SK-N-MC (cell line): ENCODE measurements around the gene MTG2.

ENCODE experiments used
- DNase-seq: peaks from one replicate; pipeline ENCODE4 v3.0.0-alpha.2; 2011; ENCODE audit warnings: low read depth, low spot score
- H3K27ac ChIP-seq: fragments of 200-600 bp; sonication (generic); 2 replicates; pipeline ENCODE4 v1.5.1; 2016; ENCODE audit warnings: mixed run types
- H3K36me3 ChIP-seq: fragments of 200-600 bp; sonication (generic); 2 replicates; pipeline ENCODE4 v1.6.1; 2017; ENCODE audit warnings: antibody characterized with exemption, low read length, mixed read lengths; ENCODE audit not compliant: insufficient read depth
- H3K4me3 ChIP-seq: fragments of 200-600 bp; sonication (generic); 2 replicates; pipeline ENCODE4 v1.5.1; 2016
- H3K9ac ChIP-seq: fragments of 200-600 bp; sonication (generic); 2 replicates; pipeline ENCODE4 v1.8.0; 2017; ENCODE audit warnings: mixed run types, mixed read lengths; ENCODE audit not compliant: insufficient read length
- H3K9me3 ChIP-seq: fragments of 200-600 bp; sonication (generic); 2 replicates; pipeline ENCODE4 v1.6.1; 2017; ENCODE audit warnings: low read depth, mild to moderate bottlenecking, antibody characterized with exemption, low read length, moderate library complexity, mixed read lengths
- EZH2 ChIP-seq: fragments of 200-600 bp; sonication (generic); IDR thresholded peaks from one replicate; pipeline ENCODE4 v1.6.1; 2017; ENCODE audit warnings: antibody characterized with exemption
- FOXP2 ChIP-seq: optimal IDR thresholded peaks from 2 replicates; pipeline ENCODE3; 2011; ENCODE audit warnings: mild to moderate bottlenecking, moderate library complexity; ENCODE audit not compliant: insufficient read depth; ENCODE audit errors: extremely low read length, control extremely low read depth
- POLR2AphosphoS5 ChIP-seq: IDR thresholded peaks from 2 replicates; pipeline ENCODE4 v1.6.1; 2012; ENCODE audit warnings: mild to moderate bottlenecking, low read depth, low read length, borderline replicate concordance

Gene MTG2

DNA sequence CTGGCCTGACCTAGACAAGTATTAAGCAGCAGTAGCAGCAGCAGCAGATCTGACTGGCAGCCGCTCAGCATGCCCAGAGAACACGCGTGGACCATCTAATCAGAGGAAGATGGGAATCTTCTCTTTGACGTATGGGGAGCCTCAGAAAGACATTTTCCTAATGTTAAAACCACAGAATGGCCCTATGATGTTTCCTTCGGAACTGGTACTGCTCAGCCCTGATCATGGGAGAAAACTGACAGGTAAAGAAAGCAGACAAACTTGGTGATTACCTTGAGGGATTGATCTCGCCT lies 45.8 kb upstream of the MTG2 start:
- Histone ChIP-seq H3K27ac (no peak overlapping the region), H3K36me3 (peaks cover 89% of the 10 kb centered on the region), H3K4me3 (no peak overlapping the region), H3K9ac (no peak overlapping the region), H3K9me3 (no peaks in the 10 kb centered on the region)
- TF ChIP-seq FOXP2 (no peak), POLR2AphosphoS5 (peak; percentile 31; the same call in 1 of the 2 replicates)
- no peak for DNase-seq

DNA sequence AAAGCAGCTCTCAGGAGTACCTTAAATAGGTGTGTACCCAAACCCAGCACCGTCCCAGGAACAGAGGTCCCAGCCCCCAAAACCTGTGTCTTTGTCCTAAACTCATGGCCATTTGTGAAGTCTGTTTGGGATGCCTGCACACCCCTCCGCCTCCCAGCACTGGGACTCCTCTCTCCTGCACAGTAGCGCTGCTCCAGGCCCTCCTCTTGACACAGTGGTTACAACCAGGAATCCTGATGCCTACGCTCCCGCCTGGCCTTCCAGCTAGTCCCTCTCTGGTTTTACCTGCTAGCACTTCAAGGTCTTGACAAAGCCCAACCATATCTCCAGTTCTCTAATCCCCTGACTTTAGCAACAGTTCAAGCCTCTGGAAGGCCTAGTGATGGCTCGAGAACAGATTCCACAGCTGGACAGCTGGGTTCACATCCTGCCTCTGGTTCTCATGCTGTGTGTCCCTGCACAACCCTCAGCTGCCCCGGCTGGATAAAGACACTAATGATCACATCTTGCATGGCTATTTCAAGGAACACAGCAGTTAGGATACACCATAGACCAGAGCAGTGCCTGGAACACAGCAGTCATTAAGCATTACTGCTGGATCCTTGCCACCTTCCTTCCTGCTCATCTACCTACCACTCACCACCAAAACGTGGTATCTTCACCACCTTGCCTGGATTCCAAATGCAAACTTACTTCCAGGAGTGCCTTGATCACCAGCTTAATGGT lies 45.2 kb upstream of the MTG2 start:
- Histone ChIP-seq H3K27ac (no peak overlapping the region), H3K9ac (no peak overlapping the region), H3K9me3 (no peaks in the 10 kb centered on the region), H3K4me3 (no peak overlapping the region), H3K36me3 (peaks cover 83% of the 10 kb centered on the region)
- TF ChIP-seq EZH2 (no peak), FOXP2 (no peak), POLR2AphosphoS5 (no peak; the same call in 1 of the 2 replicates)
- DNase-seq = no peak

- H3K36me3 ChIP-seq = peaks cover 79% of the 10 kb centered on the region
Measured at GRCh38 chr20:62138204-62138543, 44.7 kb upstream of the MTG2 start.

DNA sequence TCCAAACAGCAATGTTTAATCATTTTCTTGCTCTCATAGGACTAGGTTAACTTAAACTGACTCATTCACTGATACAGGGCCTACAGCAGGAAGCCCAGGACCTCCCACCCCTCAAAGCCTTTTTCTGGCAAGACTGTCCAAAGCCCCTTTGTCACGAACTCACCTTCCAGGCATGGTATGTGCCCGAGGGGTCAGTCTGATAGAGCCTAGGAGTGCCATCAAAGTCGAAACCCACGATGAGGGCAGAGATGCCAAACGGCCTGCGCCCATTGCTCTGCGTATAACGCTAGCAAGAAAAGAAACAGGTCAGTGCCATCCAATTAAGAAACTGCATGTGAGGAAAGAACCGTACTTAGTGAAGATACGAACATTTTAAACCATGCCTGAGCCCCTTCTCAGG lies 43.9 kb upstream of the MTG2 start:
- H3K4me3 ChIP-seq = no peak overlapping the region
- DNase-seq = no peak
- peaks cover 72% of the 10 kb centered on the region for H3K36me3 ChIP-seq
- H3K27ac ChIP-seq = no peak overlapping the region
- no peaks in the 10 kb centered on the region for H3K9me3 ChIP-seq
- H3K9ac ChIP-seq = no peak overlapping the region
- TF ChIP-seq FOXP2 (no peak), POLR2AphosphoS5 (no peak), EZH2 (no peak)

More at GRCh38 chr20:62138204-62138543, 44.7 kb upstream of the MTG2 start:
- Histone ChIP-seq H3K9me3 (no peaks in the 10 kb centered on the region), H3K27ac (no peak overlapping the region), H3K9ac (no peak overlapping the region), H3K4me3 (no peak overlapping the region)
- no peak for DNase-seq
- TF ChIP-seq EZH2 (no peak), POLR2AphosphoS5 (no peak), FOXP2 (no peak)

GRCh38 chr20:62139636-62140035 lies 43.2 kb upstream of the MTG2 start:
- no peak overlapping the region for H3K9ac ChIP-seq
- peaks cover 67% of the 10 kb centered on the region for H3K36me3 ChIP-seq
- no peak for DNase-seq
- no peak overlapping the region for H3K4me3 ChIP-seq
- H3K27ac ChIP-seq = 0 out of 2 replicates have a peak overlapping the region, but pooled peaks have one; percentile 28
- TF ChIP-seq POLR2AphosphoS5 (no peak), EZH2 (no peak), FOXP2 (no peak)
- no peaks in the 10 kb centered on the region for H3K9me3 ChIP-seq

- no peak for TF ChIP-seq EZH2
- no peak overlapping the region for H3K27ac ChIP-seq
- peaks cover 62% of the 10 kb centered on the region for H3K36me3 ChIP-seq
- DNase-seq = no peak
- no peaks in the 10 kb centered on the region for H3K9me3 ChIP-seq
- peak overlapping the region; percentile 97 for H3K4me3 ChIP-seq
- no peak overlapping the region for H3K9ac ChIP-seq
Measured at GRCh38 chr20:62141043-62141396, 41.8 kb upstream of the MTG2 start.

- peak overlapping the region; percentile 96 for H3K9ac ChIP-seq
- DNase-seq = no peak
- H3K27ac ChIP-seq = peak overlapping the region; percentile 71
- peaks cover 59% of the 10 kb centered on the region for H3K36me3 ChIP-seq
- no peak for TF ChIP-seq FOXP2
- TF ChIP-seq POLR2AphosphoS5 = no peak
- TF ChIP-seq EZH2 = no peak
- H3K4me3 ChIP-seq = peak overlapping the region; percentile 97
- no peaks in the 10 kb centered on the region for H3K9me3 ChIP-seq
Measured at GRCh38 chr20:62141397-62142251, 41.2 kb upstream of the MTG2 start.

GRCh38 chr20:62142252-62143080 lies 40.4 kb upstream of the MTG2 start:
- DNase-seq = no peak
- TF ChIP-seq POLR2AphosphoS5 (no peak), EZH2 (no peak), FOXP2 (no peak)
- Histone ChIP-seq H3K36me3 (peaks cover 50% of the 10 kb centered on the region), H3K9me3 (no peaks in the 10 kb centered on the region), H3K27ac (peak overlapping the region; percentile 71), H3K9ac (peak overlapping the region; percentile 96), H3K4me3 (peak overlapping the region; percentile 97)
